H9 (cell line): ENCODE data around the gene ZKSCAN4. TPM values are rescaled to one million over a fixed set of nuclear protein-coding genes. Genes with fewer than 3 reads are reported as not detected.

Experiments
- DNase-seq: peaks from one replicate; pipeline ENCODE4 v3.0.0-alpha.2; 2017
- H2AFZ ChIP-seq: one replicate; pipeline ENCODE4 v1.6.1; 2013; ENCODE audit warnings: mild to moderate bottlenecking, low read length, control low read depth, moderate library complexity
- H2AK5ac ChIP-seq: 2 replicates; pipeline ENCODE4 v1.6.1; 2013; ENCODE audit warnings: low read length, control low read depth, mixed read lengths; ENCODE audit not compliant: insufficient read length
- H2BK120ac ChIP-seq: one replicate; pipeline ENCODE4 v1.6.1; 2013; ENCODE audit warnings: low read depth, mild to moderate bottlenecking, low read length, control low read depth, inconsistent platforms; ENCODE audit not compliant: poor library complexity, severe bottlenecking
- H2BK12ac ChIP-seq: 2 replicates; pipeline ENCODE4 v1.6.1; 2013; ENCODE audit warnings: low read length, control low read depth, mixed read lengths, low read depth; ENCODE audit not compliant: insufficient read length
- H2BK15ac ChIP-seq: 2 replicates; pipeline ENCODE4 v1.6.1; 2013; ENCODE audit warnings: low read depth, low read length, control low read depth
- H2BK20ac ChIP-seq: one replicate; pipeline ENCODE4 v1.6.1; 2013; ENCODE audit warnings: low read depth, mild to moderate bottlenecking, low read length, control low read depth, inconsistent platforms; ENCODE audit not compliant: poor library complexity, severe bottlenecking
- H2BK5ac ChIP-seq: 2 replicates; pipeline ENCODE4 v1.6.1; 2013; ENCODE audit warnings: low read length, control low read depth, mixed read lengths; ENCODE audit not compliant: insufficient read length
- H3K14ac ChIP-seq: 2 replicates; pipeline ENCODE4 v1.6.1; 2013; ENCODE audit warnings: low read length, control low read depth; ENCODE audit not compliant: insufficient read depth
- H3K18ac ChIP-seq: 2 replicates; pipeline ENCODE4 v1.6.1; 2013; ENCODE audit warnings: low read depth, mild to moderate bottlenecking, mixed read lengths, low read length, control low read depth; ENCODE audit not compliant: insufficient read length
- H3K23ac ChIP-seq: 2 replicates; pipeline ENCODE4 v1.6.1; 2013; ENCODE audit warnings: low read length, control low read depth, mixed read lengths, low read depth; ENCODE audit not compliant: insufficient read length
- H3K23me2 ChIP-seq: 2 replicates; pipeline ENCODE4 v1.6.1; 2013; ENCODE audit warnings: low read depth, mild to moderate bottlenecking, mixed read lengths, low read length, control low read depth; ENCODE audit not compliant: insufficient read length, poor library complexity, severe bottlenecking
- H3K27ac ChIP-seq: 2 replicates; pipeline ENCODE4 v1.5.1; 2013; ENCODE audit warnings: low read length, control low read depth, mixed read lengths, low read depth; ENCODE audit not compliant: insufficient read length
- H3K27me3 ChIP-seq: 2 replicates; pipeline ENCODE4 v1.6.1; 2013; ENCODE audit warnings: low read length, control low read depth, inconsistent platforms; ENCODE audit not compliant: insufficient read depth
- H3K4ac ChIP-seq: 2 replicates; pipeline ENCODE4 v1.6.1; 2013; ENCODE audit warnings: low read depth, mild to moderate bottlenecking, control low read depth, inconsistent platforms, low read length, moderate library complexity
- H3K4me1 ChIP-seq: 2 replicates; pipeline ENCODE4 v1.6.1; 2013; ENCODE audit warnings: low read length, control low read depth, inconsistent platforms; ENCODE audit not compliant: insufficient read depth
- H3K4me2 ChIP-seq: 2 replicates; pipeline ENCODE4 v1.6.1; 2013; ENCODE audit warnings: low read length, control low read depth, mixed read lengths; ENCODE audit not compliant: insufficient read length, insufficient read depth
- H3K56ac ChIP-seq: 2 replicates; pipeline ENCODE4 v1.6.1; 2013; ENCODE audit warnings: low read depth, mild to moderate bottlenecking, mixed read lengths, low read length, control low read depth; ENCODE audit not compliant: insufficient read length
- H3K79me1 ChIP-seq: 2 replicates; pipeline ENCODE4 v1.6.1; 2013; ENCODE audit warnings: low read depth, mild to moderate bottlenecking, moderate library complexity, low read length, control low read depth, inconsistent platforms; ENCODE audit not compliant: insufficient read depth, poor library complexity, severe bottlenecking
- H3K79me2 ChIP-seq: 2 replicates; pipeline ENCODE4 v1.6.1; 2013; ENCODE audit warnings: low read length, control low read depth, inconsistent platforms; ENCODE audit not compliant: insufficient read depth
- H3K9ac ChIP-seq: 2 replicates; pipeline ENCODE4 v1.6.1; 2013; ENCODE audit warnings: low read length, control low read depth, mixed read lengths; ENCODE audit not compliant: insufficient read length; ENCODE audit errors: extremely low read depth
- H3K9me3 ChIP-seq: one replicate; pipeline ENCODE4 v1.6.1; 2013; ENCODE audit warnings: low read depth, low read length, inconsistent platforms; ENCODE audit not compliant: control insufficient read depth
- H3T11ph ChIP-seq: one replicate; pipeline ENCODE4 v1.6.1; 2013; ENCODE audit warnings: mild to moderate bottlenecking, low read length, control low read depth, inconsistent platforms
- H4K20me1 ChIP-seq: one replicate; pipeline ENCODE4 v1.6.1; 2013; ENCODE audit not compliant: control insufficient read depth, insufficient read length, insufficient read depth
- H4K5ac ChIP-seq: 2 replicates; pipeline ENCODE4 v1.6.1; 2013; ENCODE audit warnings: low read depth, mild to moderate bottlenecking, mixed read lengths, low read length, control low read depth; ENCODE audit not compliant: insufficient read length
- H4K8ac ChIP-seq: replicated peaks from 2 replicates; pipeline ENCODE4 v1.6.1; 2013; ENCODE audit warnings: low read length, control low read depth, mixed read lengths, low read depth; ENCODE audit not compliant: insufficient read length
- H4K91ac ChIP-seq: 2 replicates; pipeline ENCODE4 v1.6.1; 2013; ENCODE audit warnings: low read depth, mild to moderate bottlenecking, moderate library complexity, mixed read lengths, low read length, control low read depth; ENCODE audit not compliant: insufficient read length
- H3K27ac Mint-ChIP-seq, 3 experiments: 2 replicates in 2 of 3; 3 replicates in 1 of 3; pipeline ENCODE4 v1.8.0; 2020 to 2021; ENCODE audit warnings: mixed read lengths in 3 of 3, mild to moderate bottlenecking in 1 of 3, moderate library complexity in 1 of 3
- H3K27me3 Mint-ChIP-seq: 2 replicates; pipeline ENCODE4 v1.8.0; 2021; ENCODE audit warnings: low read depth, mild to moderate bottlenecking, moderate library complexity, mixed read lengths
- H3K36me3 Mint-ChIP-seq, 3 experiments: 2 replicates in 2 of 3; 3 replicates in 1 of 3; pipeline ENCODE4 v1.8.0; 2020 to 2021; ENCODE audit warnings: low read depth in 3 of 3, mixed read lengths in 3 of 3; ENCODE audit not compliant: insufficient read depth in 1 of 3
- H3K4me1 Mint-ChIP-seq, 2 experiments: 2 replicates each; pipeline ENCODE4 v1.8.0; 2020; ENCODE audit warnings: mixed read lengths in 2 of 2
- H3K4me3 Mint-ChIP-seq, 2 experiments: 2 replicates in 1 of 2; 3 replicates in 1 of 2; pipeline ENCODE4 v1.8.0; 2020 to 2021; ENCODE audit warnings: mild to moderate bottlenecking in 2 of 2, mixed read lengths in 2 of 2, moderate library complexity in 1 of 2
- H3K9me3 Mint-ChIP-seq, 2 experiments: 2 replicates in 1 of 2; 3 replicates in 1 of 2; pipeline ENCODE4 v1.8.0; 2020; ENCODE audit warnings: mild to moderate bottlenecking in 2 of 2, mixed read lengths in 2 of 2, moderate library complexity in 1 of 2
- CTCF ChIP-seq: fragments of 200-600 bp; sonication (generic); conservative IDR thresholded peaks from 3 replicates; pipeline ENCODE4 v1.8.0; 2021; ENCODE audit warnings: antibody characterized with exemption, mild to moderate bottlenecking
- WGBS: extraction: QIAGEN DNeasy Blood & Tissue Kit; methylation state at CpG from one replicate; pipeline ENCODE4 v1.1.7; 2013; ENCODE audit warnings: missing lambda C conversion rate, low lambda C conversion rate, mixed read lengths; ENCODE audit not compliant: insufficient read length; ENCODE audit errors: extremely low coverage; 5-methylcytosine and 5-hydroxymethylcytosine counted together
- total RNA-seq: library from RNA; stranded (reverse); gene quantifications from 2 replicates; pipeline ENCODE4 v1.2.1, GENCODE V29; 2021

The ZKSCAN4 gene
- total RNA-seq, 1 experiment from 2014 or later = 8.8 TPM

- H2BK5ac ChIP-seq = no peak overlapping the region
- no peak overlapping the region for H3K56ac ChIP-seq
- peaks cover 2% of the 10 kb centered on the region; the same call in 1 of the 2 replicates for H3K27me3 ChIP-seq
- H3K14ac ChIP-seq = no peak overlapping the region
- no peak overlapping the region for H2BK20ac ChIP-seq
- no peak overlapping the region for H2AFZ ChIP-seq
- H3K9me3 ChIP-seq = no peaks in the 10 kb centered on the region
- no peak overlapping the region for H3K4ac ChIP-seq
- Mint-ChIP-seq H3K27me3 (peaks cover 30% of the 10 kb centered on the region), H3K27ac (no peak overlapping the region), H3K4me1 (peaks cover 8 to 11% of the 10 kb centered on the region in 2 experiments), H3K9me3 (no peaks in the 10 kb centered on the region), H3K36me3 (peaks cover 37 to 43% (median 42%) of the 10 kb centered on the region in 3 experiments), H3K4me3 (peak overlapping the region; percentile 86 to 96)
- no peaks in the 10 kb centered on the region for H3K79me1 ChIP-seq
- H4K5ac ChIP-seq = no peak overlapping the region
- no peak overlapping the region for H3K9ac ChIP-seq
- no peak overlapping the region for H4K91ac ChIP-seq
- no peak overlapping the region for H2BK15ac ChIP-seq
- no CpG with 5 or more reads among the region's 2 CpGs for WGBS
- H3T11ph ChIP-seq = no peak overlapping the region
- no peak for DNase-seq
- no peak overlapping the region for H3K18ac ChIP-seq
- no peak overlapping the region for H2BK12ac ChIP-seq
- no peak overlapping the region for H4K8ac ChIP-seq
- H3K23me2 ChIP-seq = peaks cover 7% of the 10 kb centered on the region
- no peaks in the 10 kb centered on the region for H3K4me1 ChIP-seq
- H3K4me2 ChIP-seq = no peak overlapping the region
- H2AK5ac ChIP-seq = no peak overlapping the region
- TF ChIP-seq CTCF = no peak
- H3K23ac ChIP-seq = no peak overlapping the region
- H3K27ac ChIP-seq = no peak overlapping the region
- no peaks in the 10 kb centered on the region for H3K79me2 ChIP-seq
- no peaks in the 10 kb centered on the region for H4K20me1 ChIP-seq
- no peak overlapping the region for H2BK120ac ChIP-seq
Measured at GRCh38 chr6:28226460-28226859, 25.6 kb downstream of the ZKSCAN4 start.
